Stimulated activated CD8-positive, alpha-beta memory T cell treated with anti-CD3 and anti-CD28 coated beads, Interleukin-7, amount 100 ng/mL, for 1 hour (primary cell): ENCODE measurements around the gene KATNB1.
"Not testable (repeated sequence)": the region's sequence is repeated elsewhere in the genome, so short reads cannot be mapped to it uniquely, and the experiment has no call there.

Source experiments
- DNase-seq, 2 donors: peaks; one replicate each; pipeline ENCODE4 v3.0.0-alpha.2; 2020; ENCODE audit warnings: low read depth in 2 of 2

KATNB1 gene

DNA sequence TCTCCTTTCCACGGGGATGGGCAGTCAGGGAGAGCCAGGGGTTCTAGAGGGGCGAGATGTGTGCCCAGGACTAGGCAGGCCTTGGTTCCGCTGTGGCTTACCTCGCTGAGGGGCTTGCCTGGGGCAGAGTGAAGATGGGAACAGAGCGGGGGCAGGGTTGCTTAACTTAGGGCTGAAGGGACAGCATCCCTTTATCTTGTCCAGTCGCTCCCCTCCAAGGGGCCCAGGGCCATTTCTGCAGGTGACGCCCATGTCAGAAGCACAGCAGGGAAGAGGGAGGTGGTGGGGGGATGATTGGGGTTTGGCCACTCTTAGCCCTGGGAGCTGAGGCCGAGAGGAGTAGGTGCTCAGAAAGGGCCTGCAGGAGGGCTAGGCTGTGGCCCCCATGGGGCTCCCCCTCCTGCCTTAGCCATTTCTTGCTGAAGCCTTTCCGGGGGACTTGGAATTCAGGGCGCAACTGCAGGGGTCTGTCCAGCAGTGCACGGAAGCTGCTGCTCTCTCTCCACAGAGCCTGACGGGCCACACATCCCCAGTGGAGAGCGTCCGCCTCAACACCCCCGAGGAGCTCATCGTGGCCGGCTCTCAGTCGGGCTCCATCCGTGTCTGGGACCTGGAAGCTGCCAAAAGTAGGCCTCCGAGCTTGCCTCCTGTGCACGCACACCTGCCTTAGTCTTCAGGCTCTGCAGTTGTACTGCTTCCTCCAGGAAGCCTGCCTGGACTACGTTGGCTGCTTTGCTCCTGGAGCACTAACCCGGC lies 8.5 kb downstream of the KATNB1 start:
- DNase-seq = no peak

DNA sequence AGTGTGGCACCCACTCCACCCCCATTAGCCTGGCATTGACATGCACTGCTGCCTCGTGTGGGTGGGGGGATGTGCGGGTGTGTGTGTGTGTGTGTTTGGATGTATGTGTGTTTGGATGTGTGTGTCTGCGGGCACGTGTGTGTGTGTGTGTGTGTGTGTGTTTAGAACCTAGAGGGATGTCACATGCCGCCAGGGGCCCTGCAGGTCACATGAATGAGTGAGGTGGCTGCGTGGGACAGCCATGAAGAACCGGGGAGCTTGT lies 9.0 kb downstream of the KATNB1 start:
- no peak for DNase-seq

DNA sequence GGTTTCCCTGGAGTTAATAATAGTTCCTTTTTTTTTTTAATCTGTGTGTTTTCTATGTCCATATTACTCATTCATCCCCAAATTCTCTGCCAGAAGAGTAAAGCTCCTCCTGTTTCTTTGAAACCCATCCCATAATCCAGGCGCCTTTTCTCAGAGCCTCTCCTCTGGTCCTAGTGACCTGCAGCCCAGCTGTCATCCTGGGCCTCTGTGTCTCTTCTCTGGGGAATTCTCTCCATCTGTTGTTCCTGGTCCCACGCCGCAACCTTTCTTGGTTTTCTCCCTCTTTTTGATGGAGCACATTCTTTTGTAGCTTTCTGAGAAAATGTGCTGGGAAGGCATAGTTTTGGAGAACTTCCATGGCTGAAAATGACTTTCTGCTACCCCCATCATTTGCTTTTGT lies 10.2 kb downstream of the KATNB1 start:
- DNase-seq = no peak

DNA sequence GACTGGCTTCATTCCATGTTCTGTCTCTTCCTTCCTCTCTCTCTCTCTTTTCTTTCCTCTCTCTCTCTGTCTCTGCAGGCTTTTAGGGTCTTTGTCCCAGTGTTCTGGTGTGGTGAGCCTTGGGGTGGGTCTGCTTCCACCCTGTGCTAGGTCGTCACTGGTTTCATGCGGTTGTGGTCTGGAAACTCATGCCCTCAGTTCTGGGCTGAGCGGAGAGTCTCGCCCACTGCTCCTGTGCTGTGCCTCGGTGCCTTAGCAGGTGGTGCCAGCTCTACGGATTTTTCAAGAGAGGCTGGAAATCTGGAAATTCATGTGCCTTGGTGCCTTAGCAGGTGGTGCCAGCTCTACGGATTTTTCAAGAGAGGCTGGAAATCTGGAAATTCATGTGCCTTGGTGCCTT lies 10.7 kb downstream of the KATNB1 start:
- not testable (repeated sequence) for DNase-seq

DNA sequence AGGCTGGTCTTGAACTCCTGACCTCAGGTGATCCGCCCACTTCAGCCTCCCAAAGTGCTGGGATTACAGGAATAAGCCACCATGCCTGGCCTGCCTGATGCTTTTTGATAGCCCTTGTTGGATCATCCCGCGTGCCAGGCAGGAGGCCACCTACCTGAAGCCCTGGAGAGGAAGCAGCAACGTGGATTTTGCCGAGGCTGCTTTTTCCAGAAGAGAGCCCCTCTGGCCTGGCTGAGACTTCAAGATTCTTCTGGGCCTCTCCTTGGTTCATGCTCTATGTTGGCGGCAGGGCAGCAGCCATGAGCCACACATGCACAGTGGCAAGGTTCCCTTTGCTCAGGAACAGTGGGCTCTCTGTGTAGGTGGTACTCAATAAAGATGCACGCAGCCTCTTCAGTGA lies 11.5 kb downstream of the KATNB1 start:
- DNase-seq = no peak

DNA sequence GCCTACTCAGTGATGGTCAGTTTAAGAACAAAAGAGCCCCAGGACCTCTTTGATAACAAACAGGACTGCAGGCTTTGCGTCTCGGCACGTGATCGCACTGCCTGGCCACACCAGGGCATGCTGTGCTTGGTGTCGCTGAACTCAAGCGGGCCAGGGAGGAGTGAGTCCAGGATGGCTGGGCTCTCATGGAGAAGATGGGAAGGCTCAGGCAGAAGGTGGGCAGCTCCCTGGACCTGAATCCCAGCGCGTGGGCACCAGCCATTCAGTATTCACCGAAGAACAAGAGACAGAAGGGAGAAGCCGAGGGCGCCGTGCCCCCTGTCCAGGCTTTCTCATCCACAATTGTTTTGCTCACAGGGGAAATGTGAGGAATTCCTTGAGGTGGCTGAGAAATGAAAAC lies 11.9 kb downstream of the KATNB1 start:
- DNase-seq = no peak

DNA sequence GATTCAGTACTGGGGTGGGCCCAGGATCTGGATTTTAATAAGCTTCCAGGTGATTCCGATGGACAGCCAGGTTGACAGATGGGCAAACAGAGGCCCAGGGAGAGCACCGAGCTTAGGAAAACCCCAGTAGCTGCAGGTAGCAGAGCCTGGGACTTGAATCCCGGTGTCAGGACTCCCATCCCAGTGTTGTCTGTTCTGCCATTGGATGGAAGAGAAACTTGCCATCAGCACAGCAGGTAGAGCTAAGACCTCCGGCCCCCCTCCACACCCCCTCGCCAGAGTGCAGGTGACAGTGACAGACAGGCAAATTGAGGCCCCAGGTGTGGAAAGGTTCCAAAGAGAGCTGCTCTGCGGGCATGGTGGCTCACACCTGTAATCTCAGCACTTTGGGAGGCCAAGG lies 12.4 kb downstream of the KATNB1 start:
- DNase-seq = no peak

DNA sequence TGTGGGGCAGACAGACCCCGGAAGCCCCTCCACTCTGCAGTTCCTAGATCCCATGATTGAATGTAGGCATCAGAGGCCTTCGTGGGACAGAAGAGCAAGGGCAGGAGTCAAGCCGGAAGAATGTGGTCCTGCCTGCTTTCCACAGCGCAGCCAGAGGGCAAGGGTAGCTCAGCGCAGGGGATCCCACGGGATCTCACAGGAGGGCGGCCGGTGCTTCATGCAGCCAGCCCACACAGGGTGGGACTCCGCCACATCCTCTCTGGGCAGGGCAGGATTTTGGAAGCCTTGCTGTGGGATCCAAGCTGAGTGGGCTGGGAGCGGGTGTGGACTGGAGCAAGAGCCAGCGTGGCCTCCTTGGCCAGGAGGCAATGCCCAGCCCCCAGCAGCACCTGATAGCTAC lies 13.0 kb downstream of the KATNB1 start:
- no peak for DNase-seq

DNA sequence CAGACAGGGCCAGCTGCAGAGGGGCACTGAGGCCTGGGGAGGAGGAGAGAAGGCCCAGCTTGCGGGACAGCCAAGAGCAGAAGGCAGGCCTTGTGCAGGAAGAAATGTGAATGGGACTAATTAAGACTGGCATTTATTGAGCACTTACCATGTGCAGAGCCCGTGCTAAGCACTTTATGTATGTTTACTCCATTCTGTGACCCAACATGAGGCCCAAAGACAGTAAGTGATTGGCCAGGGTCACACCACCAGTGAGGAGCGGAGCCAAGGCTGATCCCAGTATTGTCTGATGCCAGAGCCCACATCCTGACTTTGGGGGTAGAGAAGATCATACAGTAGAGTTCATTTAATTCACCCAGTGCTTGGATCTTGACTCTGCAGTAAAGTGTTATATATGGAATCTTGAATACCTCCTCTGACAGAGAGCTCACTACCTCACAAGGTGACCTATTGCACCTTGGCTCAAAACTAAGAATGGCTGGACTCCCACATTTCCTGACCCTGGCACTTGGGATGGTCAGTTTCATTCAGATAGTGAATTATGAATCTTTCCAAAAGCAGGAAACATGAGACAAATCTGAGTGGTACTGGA lies 13.6 kb downstream of the KATNB1 start:
- DNase-seq = no peak

DNA sequence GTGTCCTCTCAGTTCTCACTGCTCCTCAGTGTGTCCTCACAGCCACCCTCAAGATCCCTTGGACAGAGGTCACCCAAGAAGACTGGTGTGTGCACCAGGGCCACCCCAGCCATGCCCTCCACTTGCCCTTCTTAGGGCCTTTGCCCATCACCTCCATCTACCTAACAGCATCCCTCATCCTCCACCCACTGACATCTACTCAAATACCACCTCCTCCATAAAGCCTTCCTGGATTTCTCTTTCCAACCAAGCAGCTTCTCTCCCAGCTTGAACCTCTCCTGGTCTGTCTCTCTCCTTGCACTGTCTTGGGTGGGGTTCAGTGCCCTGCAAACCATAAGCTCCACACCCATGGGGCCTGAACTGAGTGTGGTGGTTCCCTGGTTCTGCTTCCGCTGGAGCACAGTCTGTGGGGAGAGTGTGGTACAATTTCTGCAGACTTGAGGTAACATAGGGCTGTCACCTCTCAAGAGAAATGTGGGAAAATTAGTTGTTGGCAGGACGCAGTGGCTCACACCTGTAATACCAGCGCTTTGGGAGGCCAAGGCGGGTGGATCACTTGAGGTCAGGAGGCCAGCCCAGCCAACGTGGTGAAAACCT lies 14.4 kb downstream of the KATNB1 start:
- no peak for DNase-seq

DNA sequence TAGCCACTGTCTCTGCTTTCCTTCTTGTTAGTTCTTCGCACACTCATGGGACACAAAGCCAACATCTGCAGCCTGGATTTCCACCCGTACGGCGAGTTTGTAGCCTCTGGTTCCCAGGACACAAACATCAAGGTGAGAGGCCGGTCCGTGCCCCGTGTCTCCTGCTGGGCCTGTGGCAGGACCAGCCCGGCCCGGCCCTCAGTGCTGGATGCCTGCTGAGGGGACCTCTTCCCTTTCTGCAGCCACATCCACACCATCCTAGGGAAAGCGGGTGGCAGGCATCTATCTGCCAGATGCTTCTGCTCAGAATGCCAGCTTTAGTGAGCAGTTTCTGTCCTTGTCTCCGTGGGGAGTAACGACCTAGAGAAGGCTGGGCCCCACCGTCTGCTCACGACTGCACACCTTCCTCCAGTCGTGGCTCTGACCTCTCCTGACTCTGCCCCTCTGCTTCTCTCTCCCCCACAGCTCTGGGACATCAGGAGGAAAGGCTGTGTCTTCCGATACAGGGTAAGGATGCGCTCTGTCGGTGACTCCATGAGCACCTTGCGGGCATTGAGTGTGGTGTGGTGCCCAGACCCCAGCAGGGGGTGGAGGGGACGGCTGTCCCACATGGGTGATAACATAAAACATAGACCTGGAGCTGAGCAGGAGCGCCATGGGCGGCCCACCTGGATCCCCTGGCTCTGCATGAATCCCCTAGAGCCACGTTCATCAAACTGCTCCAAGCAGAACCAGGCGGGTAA lies 15.4 kb downstream of the KATNB1 start:
- DNase-seq = no peak

DNA sequence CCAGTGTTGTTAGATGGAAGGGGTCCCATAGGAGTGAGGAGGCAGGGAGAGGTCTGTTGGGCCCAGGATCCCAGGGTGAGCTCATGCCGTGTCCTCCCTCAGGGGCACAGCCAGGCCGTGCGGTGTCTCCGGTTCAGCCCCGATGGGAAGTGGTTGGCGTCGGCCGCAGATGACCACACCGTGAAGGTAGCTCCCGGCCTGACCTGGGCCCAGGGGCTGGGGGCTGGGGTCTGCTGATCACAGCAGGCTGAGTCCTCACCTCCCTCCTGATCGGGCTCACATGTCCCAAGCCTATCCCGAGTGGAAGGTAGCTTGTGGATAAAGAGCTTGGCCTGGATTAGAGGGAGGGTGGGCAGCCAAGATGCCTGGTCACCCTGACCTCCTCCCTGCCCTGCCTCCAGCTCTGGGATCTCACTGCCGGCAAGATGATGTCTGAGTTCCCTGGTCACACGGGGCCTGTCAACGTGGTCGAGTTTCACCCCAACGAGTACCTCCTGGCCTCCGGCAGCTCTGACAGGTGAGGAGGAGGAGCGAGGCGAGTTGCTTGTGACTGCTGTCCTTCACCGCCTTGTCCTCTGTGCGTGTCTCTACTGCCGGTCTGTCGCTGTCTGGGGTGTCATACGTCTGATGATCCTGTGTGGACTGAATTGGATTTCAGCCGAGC lies 16.1 kb downstream of the KATNB1 start:
- no peak for DNase-seq

DNA sequence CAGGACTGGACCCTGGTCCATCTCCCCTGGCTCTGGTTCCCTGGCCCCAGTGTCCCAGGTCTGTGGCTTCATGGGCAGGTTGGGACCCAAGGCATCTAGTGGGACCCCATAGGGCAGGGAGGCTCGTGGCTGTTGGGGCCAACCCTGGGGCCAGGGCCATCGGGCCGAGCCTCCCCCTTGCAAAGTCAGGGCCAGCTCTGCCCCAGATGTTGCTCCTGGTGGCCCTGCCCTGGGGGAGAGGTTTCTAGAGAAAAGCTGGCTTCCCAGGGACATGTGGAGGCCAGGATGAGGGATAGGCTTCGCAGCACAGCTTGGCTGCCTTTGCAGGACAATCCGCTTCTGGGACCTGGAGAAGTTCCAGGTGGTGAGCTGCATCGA lies 16.6 kb downstream of the KATNB1 start:
- no peak for DNase-seq

DNA sequence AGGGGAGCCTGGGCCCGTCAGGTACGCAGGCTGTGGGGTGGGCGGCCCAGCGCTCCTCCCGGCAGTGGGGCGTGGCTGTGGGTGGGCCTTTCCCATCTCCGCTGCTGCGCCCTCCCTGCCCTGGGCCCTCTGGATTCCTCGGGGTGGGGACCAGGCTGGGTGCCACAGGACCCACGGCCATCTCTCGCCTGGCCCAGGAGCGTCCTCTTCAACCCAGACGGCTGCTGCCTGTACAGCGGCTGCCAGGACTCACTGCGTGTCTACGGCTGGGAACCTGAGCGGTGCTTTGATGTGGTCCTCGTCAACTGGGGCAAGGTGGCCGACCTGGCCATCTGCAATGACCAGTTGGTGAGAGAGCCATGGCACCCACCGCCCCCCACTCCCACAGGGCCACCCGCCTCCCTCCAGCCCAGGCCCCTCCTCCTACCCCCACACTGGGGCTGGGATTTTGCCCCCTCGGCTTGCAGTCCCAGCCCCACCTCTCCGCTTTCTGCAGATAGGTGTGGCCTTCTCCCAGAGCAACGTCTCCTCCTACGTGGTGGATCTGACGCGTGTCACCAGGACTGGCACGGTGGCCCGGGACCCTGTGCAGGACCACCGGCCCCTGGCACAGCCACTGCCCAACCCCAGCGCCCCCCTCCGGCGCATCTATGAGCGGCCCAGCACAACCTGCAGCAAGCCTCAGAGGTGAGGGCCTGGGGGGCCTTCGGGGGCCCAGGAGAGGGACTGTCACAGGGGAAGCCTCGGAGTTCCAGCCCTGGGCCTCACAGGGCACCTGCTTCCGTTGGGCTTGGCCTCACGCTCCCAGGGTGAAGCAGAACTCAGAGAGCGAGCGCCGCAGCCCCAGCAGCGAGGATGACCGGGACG lies 17.2 kb downstream of the KATNB1 start:
- no peak for DNase-seq

DNA sequence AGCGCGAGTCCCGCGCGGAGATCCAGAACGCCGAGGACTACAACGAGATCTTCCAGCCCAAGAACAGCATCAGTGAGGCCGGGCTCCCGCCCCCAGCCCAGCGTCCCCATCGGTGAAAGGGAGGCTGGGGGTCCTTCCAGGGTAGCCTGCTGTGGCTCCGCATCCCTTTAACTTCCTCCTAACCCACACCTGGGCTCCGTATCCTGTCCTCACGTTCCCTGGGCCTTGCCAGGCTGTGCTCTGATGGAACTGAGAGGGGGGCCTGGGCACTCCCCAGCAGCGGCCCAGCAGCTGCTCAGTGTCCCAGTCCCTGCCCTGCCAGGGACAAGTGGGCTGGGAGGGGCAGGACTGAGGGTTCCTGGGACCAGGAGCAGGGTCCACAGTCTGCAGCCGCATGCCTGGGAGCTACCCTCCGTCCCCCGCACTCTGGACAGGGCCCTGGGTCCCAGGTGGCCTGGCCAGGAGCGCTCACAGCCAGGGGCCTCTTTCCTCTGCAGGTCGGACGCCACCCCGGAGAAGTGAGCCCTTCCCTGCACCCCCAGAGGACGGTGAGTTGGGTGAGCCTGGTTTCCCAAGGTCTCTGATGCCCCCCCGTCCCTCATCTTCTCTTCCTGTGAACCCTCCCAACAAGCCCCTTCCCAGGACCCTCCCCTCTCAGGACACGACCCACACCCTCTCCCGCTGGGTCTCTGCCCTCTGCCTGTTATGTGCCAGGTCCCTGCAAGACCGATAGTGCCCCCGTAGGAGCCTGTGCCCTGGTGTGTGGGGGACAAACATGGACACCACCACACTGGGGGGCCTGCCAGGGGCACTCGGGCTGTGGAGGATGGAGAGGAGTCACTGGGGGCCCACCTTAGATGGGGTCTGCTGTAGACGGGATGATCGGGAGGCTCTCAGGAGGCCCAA lies 18.1 kb downstream of the KATNB1 start:
- DNase-seq = no peak

DNA sequence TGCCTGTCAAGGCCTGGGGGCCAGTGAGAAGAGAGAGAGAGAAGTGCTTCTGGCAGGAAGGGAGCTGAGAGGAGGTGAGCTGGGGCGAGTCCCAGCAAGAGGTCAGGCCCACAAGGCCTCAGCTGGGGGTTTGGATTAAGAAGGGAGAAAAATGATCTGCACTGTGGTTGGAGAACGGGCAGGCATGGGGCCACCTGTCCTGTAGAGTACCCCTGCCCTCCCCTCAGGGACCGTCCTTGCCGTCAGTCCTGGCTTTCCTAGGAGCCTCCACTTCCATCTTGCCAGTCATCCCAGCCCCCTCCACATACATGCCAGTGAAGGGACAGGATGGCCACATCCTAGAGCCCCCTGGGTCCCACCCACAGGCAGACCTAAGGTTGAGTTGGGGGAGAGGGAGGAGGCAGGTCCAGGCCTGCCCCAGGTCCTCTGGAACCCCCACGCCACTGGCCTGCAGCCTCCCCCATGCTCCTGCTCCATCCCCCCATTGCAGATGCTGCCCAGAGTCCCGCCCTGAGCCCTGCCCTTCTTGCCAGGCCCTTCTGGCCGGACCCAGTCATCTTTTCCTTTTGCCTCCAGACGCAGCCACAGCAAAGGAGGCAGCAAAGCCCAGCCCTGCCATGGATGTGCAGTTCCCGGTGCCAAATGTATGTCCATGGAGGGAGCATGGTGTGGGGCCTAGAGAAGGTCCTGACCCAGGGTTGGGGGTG lies 18.9 kb downstream of the KATNB1 start:
- DNase-seq = no peak

DNA sequence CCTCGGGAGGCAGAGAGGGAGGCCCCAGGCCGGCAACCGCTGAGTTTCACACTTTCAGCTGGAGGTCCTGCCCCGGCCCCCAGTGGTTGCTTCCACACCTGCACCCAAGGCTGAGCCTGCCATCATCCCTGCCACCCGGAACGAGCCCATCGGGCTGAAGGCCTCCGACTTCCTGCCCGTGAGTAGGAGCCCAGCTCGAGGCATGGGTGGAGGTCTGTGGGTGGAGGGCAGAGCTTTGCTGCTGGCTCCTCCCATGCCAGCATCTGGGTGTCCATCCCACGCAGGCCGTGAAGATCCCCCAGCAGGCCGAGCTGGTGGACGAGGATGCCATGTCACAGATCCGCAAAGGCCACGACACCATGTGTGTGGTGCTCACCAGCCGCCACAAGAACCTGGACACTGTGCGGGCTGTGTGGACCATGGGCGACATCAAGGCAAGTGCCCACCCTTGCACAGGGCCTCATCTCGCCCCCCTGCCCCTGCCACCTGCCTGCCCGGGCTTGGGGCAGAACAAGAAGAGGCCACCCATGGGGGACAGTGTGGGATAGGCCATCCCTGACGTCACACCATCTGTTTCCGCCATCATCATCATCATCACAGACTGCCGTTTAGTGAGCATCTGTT lies 19.6 kb downstream of the KATNB1 start:
- no peak for DNase-seq

DNA sequence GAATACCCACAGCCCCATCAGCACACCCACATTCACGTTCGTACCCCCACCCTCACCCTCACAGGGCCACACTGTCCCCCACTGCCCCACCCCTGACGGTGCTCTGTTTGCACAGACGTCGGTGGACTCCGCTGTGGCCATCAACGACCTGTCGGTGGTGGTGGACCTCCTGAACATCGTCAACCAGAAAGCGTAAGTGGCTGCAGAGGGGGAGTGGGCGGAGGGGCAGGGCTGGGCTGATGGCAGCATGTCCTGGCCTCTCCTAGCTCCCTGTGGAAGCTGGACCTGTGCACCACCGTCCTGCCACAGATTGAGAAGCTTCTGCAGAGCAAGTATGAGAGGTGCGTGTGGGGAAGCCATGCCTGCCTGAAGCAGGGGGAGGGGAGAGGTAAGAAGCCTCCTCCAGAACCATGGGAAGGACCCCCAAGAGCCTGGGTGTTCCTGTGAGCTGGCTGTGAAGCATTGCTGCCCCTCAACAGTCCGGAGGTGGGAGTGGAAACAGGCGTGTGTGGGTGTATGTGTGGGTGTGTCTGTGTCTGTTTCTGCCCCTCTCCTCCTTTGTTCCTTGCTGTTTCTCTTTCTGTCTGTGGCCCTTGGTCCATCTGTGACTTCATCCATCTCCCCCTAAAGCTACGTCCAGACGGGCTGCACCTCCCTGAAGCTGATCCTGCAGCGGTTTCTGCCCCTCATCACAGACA lies 20.3 kb downstream of the KATNB1 start:
- DNase-seq = no peak
